ENCODE measurements around the gene SLC30A2. TPM values are rescaled to one million over a fixed set of nuclear protein-coding genes. Genes with fewer than 3 reads are reported as not detected.

The SLC30A2 gene
- total RNA-seq, 1 donor from 2014 or later, result not detected

DNA sequence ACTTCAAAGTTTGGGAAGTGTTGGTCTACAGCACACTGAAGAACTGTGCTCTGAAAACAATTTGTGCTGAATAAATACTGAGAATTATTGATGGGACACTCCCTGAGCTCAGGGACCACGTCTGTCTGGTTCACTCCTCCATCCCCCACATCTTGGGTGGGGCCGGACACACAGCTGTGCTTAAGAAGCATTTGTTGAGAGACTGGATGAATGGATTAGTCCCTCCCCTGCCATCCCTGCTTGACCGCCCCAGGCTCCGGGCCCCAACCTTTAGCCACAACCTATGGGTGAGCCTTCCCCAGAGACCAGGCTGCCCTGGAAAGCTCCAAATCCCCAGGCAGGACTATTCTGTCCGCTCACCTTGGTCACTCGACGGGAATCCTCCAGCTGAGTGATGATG lies 14.0 kb upstream of the SLC30A2 start:
- no peak overlapping the region for H3K4me3 Mint-ChIP-seq
- no peak overlapping the region for H3K27ac Mint-ChIP-seq
- peaks cover 3% of the 10 kb centered on the region for H3K4me1 Mint-ChIP-seq
- no peak for DNase-seq
- H3K36me3 Mint-ChIP-seq (ENCODE audit: low read depth), result no peaks in the 10 kb centered on the region
- peaks cover 30% of the 10 kb centered on the region for H3K27me3 Mint-ChIP-seq
- intact Hi-C loops (cut with micrococcal nuclease), result no loop called here
- no peaks in the 10 kb centered on the region for H3K9me3 Mint-ChIP-seq

DNA sequence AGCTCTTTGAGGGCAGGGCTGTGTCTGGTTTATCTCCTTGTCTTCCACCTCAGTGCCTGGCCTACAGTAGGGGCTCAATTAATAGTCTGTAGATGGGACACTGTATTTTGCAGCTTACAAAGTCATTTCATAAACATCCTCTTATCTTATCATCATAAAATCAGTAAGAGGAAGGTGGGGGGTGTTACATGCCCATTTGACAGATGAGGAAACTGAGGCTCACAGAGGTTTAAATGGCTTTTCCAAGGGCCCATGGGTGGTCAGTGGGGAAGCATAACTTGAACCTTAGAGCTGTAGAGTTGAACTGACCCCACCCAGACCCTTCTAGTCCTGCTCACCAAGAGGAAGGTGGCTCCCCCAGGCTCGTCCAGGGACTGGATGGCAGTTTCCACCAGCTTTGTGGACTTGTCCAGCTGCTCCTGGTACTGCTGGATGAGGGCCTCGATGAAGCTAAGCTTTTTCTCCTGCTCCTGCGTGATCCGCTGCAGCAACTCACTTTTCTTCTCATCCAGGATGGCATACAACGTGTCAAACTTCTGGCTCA lies 12.2 kb upstream of the SLC30A2 start:
- no peaks in the 10 kb centered on the region for H3K9me3 Mint-ChIP-seq
- no peak overlapping the region for H3K27ac Mint-ChIP-seq
- peaks cover 43% of the 10 kb centered on the region for H3K27me3 Mint-ChIP-seq
- DNase-seq, result no peak
- no peaks in the 10 kb centered on the region for H3K36me3 Mint-ChIP-seq (ENCODE audit: low read depth)
- intact Hi-C loops (cut with micrococcal nuclease), result no loop called here
- peaks cover 3% of the 10 kb centered on the region for H3K4me1 Mint-ChIP-seq
- no peak overlapping the region for H3K4me3 Mint-ChIP-seq

DNA sequence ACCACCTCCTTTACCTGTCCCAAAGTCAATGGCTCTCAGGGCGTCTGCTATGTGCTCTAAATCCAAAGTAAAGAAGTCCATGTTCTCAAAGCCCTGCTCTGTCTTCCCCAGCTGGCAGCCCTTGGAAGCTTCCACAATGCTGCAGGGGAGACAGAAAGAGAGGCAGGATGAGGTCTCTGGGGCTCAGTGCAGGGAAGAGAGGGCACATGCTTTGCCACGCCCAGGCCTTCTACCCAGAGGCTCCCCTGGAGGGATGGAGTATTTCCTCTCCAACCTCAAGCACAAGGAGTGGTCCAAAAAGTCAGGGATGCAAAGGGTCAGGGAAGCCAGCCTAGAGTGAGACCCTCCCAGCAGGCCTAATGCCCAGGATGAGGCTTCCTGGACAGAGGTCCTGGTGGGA lies 11.3 kb upstream of the SLC30A2 start:
- no peak for DNase-seq
- Mint-ChIP-seq H3K4me1 (peaks cover 3% of the 10 kb centered on the region), H3K9me3 (no peaks in the 10 kb centered on the region), H3K4me3 (no peak overlapping the region), H3K27me3 (peaks cover 37% of the 10 kb centered on the region), H3K27ac (no peak overlapping the region), H3K36me3 (ENCODE audit: low read depth) (no peaks in the 10 kb centered on the region)
- intact Hi-C loops (cut with micrococcal nuclease), result no loop called here

DNA sequence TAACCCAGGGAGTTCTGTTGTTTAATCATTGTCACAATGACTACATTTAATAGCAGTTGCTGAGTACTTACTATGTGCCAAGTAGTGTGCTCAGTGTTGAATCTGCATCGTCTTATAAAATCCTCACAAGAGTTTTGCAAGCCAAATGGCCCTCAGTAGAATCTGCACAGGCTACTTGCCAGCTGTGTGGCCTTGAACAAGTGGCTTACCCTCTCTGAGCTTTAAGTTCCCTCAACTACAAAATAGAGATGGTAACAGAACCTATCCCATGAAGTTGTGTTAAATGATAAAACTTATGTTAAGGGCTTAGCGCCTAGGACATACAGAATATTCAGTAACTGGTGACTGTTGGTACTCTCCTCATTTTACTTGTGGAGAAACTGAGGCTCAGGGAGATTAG lies 9.1 kb upstream of the SLC30A2 start:
- Mint-ChIP-seq H3K27me3 (peaks cover 45% of the 10 kb centered on the region), H3K4me3 (no peak overlapping the region), H3K9me3 (no peaks in the 10 kb centered on the region), H3K4me1 (peaks cover 3% of the 10 kb centered on the region), H3K27ac (no peak overlapping the region), H3K36me3 (ENCODE audit: low read depth) (no peaks in the 10 kb centered on the region)
- no peak for DNase-seq
- intact Hi-C loops (cut with micrococcal nuclease), result no loop called here

DNA sequence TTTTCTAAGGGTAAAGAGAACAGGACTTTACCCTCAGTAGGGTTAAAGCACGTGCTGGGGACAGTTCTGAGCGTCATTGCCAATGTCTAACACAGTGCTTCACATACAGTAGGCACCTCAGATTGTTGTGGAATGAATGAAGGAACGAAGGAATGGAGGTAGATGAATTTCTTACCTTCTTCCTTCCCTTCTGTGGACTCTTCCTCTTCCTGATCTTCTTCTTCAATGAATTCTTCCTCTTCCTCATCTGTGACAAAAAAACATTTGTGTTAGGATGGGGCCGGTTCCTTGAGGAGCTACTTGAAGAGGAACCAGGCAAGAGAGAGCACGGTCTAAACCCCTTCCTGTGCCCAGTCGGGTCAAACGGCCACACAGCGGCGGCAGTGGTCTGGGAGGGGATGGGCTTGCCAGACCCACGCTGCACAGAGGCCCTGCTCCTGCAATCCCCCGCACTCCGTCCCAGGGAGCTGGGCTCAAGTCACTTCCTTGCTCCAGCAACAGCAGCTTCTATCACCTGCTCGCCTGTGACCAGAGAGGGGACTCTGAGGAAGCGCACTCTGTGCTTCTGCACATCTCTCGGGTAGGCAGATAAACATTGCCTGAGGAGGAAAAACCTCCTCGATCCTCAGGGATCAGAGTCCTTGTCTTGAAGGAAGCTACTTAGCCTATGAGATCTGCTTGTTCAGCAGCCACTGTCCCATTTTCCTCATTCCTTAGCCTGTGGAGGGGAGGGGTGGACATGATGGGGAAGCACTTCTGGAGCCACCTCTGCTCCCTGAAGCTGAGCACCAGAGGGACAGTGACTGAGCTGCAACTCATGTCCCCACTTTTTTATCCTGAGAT lies 8.0 kb upstream of the SLC30A2 start:
- no peaks in the 10 kb centered on the region for H3K36me3 Mint-ChIP-seq (ENCODE audit: low read depth)
- H3K27ac Mint-ChIP-seq, result no peak overlapping the region
- no peak overlapping the region for H3K4me3 Mint-ChIP-seq
- intact Hi-C loops (cut with micrococcal nuclease), result no loop called here
- DNase-seq, result no peak
- no peaks in the 10 kb centered on the region for H3K9me3 Mint-ChIP-seq
- H3K27me3 Mint-ChIP-seq, result peaks cover 54% of the 10 kb centered on the region
- peaks cover 3% of the 10 kb centered on the region for H3K4me1 Mint-ChIP-seq

DNA sequence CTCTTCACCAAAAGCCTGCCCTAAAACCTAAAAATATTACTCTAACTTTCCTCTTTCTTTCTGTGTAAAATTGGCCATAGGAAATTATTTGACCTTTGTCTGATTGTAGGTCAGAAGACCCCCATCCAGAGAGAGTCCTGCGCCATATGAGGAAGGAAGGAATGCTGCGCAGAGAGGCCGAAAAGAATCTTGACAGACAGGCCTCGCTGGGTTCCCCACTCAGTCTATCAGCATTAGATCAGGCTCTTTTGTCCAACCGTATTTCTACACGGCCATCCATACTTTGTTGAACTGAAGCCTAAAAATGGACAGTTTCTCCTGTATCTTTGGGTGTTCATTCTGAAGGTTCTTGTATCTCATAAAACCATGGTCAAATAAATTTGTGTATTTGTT lies 4.3 kb upstream of the SLC30A2 start:
- intact Hi-C loops (cut with micrococcal nuclease), result no loop called here
- Mint-ChIP-seq H3K4me3 (no peak overlapping the region), H3K27me3 (peaks cover 68% of the 10 kb centered on the region), H3K27ac (no peak overlapping the region), H3K4me1 (no peaks in the 10 kb centered on the region), H3K36me3 (ENCODE audit: low read depth) (no peaks in the 10 kb centered on the region), H3K9me3 (no peaks in the 10 kb centered on the region)
- DNase-seq, result no peak

DNA sequence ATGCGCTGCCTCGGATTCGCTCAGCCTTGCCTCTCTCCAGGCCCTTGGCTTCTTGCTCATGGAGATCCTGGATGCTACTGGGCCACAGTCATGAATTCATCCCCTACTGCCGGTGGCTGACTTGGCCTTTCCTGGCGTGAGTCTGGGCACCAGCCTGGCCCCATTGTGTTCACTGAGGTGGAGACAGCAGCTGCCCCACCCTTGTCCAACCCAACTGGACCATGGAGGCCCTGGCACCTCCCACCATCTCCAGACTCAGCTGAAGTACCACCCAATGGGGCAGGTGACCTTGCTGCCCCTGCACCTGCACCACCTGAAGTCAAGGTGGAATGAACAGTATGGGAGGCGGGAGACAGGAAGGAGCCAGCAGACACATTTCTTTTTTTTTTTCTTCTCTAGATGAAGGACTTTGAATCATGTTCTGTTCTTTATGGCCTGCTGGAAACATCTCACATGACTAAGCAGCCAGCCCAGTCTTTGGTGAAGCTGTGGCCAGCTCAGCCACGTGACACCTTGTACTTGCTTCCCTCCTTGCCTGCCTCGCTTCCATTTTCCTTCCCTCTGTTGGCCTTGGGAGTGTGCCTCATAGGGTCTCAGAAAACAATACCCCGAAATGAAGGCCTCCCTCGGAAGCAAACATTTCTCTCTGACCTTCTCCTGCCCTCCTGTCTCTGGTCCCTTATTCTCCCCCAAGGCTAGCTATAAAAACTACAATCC lies 3.8 kb upstream of the SLC30A2 start:
- Mint-ChIP-seq H3K27ac (peak overlapping the region; percentile 2), H3K4me3 (no peak overlapping the region), H3K36me3 (ENCODE audit: low read depth) (no peaks in the 10 kb centered on the region), H3K9me3 (no peaks in the 10 kb centered on the region), H3K27me3 (peaks cover 70% of the 10 kb centered on the region), H3K4me1 (no peaks in the 10 kb centered on the region)
- intact Hi-C loops (cut with micrococcal nuclease), result no loop called here
- DNase-seq, result no peak

DNA sequence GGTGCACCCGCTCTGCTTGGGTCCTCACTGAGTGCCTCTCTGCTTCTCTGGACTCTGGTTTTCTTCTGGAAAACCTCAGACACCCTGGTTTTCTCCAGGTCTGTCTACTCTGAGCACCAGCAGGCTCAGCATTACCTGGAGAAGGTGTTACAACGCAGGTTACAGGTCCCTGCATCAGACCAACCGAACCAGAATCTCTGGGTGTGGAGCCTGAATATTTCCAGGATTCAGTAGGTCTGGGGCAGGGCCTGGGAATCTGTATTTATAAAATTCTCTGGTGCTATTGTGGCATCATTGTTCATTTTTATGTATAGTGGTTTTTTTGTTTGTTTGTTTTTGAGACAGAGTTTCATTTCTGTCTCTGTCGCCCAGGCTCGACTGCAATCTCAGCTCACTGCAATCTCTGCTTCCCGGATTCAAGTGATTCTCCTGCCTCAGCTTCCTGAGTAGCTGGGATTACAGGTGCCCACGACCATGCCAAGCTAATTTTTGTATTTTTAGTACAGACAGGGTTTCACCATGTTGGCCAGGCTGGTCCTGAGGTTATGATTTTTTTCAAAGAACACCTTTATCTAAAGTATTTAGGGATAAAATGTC lies 1.5 kb upstream of the SLC30A2 start:
- intact Hi-C loops (cut with micrococcal nuclease), result no loop called here
- H3K4me3 Mint-ChIP-seq, result no peak overlapping the region
- no peak overlapping the region for H3K27ac Mint-ChIP-seq
- H3K36me3 Mint-ChIP-seq (ENCODE audit: low read depth), result no peaks in the 10 kb centered on the region
- peaks cover 74% of the 10 kb centered on the region for H3K27me3 Mint-ChIP-seq
- H3K9me3 Mint-ChIP-seq, result no peaks in the 10 kb centered on the region
- DNase-seq, result no peak
- H3K4me1 Mint-ChIP-seq, result no peaks in the 10 kb centered on the region

DNA sequence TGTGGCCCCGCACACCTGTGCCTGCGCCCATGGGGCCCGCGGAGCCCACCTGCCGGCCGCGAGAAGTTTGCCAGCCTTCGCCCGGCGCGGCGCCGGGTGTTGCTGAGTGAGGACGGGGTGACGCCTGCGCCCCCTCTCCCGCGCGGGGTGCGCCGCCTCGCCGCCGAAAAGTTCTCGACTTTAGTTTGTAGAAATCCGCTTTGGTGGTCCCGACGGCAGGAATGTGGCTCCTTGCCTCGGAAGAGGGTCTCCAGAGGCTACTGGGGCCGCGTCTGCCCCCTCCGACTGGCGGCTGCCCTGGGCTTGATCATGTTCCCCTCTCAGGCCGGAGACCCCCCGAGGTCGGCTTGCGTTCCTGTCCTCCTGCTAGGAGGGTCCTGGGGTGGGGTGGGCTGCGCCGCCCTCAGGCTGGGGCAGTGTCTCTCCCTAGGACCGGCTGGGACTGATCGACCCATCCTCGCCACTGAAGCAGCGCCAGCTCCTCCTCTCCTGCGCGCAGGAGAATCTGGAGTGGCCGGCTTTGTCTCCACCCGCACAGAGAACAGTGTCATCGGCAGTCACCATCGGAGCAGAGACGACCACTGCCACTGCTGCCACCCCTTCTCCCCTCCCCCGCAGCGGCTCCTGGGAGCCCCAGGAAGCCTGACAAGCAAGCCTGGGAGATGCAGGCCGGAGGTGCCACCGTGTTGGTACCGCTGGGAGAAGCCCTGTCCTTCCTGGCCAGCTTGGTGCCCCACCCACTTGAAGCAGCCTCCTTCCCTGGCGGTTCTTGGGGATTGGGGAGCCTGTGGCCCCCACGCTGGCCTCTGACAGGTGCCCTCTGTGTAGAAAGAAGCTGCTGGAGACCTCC lies 553 bp upstream of the SLC30A2 start:
- Mint-ChIP-seq H3K27ac (no peak overlapping the region), H3K27me3 (peaks cover 70% of the 10 kb centered on the region), H3K4me1 (no peaks in the 10 kb centered on the region), H3K4me3 (no peak overlapping the region), H3K9me3 (no peaks in the 10 kb centered on the region), H3K36me3 (ENCODE audit: low read depth) (no peaks in the 10 kb centered on the region)
- intact Hi-C loops (cut with micrococcal nuclease), result no loop called here
- no peak for DNase-seq

DNA sequence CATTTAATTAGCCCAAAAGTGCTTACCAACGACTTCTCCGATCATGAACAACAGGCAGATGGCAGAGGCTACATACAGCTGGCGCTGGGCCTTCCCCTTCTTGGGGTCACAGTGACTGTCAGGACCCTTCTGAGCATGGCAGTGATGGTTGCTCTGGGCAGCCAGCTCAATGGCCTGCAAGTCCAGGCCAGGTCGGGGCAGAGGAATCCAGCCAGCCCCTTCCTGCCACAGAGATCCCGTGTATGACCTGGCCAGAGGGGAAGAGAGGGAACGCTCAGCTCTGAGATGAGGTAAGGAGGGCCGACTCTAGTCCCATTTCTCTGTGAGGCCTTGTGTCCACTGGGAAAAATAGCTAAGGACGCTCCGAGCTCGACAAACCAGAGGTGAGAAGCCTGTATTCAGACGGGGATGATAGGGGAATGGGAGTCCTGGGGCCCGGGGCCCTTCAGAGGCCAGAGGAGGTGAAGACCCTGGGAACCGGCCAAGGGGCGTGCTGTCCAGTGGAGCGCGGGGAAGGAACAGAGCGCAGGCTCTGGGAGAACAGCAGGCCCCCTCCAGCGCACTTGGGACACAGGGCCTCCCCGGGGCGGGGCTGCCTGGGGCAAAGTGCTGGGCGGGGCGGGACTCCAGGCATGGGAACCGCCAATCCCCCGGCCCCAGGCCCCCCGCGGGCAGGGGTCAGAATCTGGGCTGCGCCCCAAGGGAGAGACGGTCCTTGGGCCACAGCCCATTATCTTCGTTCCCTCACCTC lies 772 bp downstream of the SLC30A2 start:
- intact Hi-C loops (cut with micrococcal nuclease), result no loop called here

DNA sequence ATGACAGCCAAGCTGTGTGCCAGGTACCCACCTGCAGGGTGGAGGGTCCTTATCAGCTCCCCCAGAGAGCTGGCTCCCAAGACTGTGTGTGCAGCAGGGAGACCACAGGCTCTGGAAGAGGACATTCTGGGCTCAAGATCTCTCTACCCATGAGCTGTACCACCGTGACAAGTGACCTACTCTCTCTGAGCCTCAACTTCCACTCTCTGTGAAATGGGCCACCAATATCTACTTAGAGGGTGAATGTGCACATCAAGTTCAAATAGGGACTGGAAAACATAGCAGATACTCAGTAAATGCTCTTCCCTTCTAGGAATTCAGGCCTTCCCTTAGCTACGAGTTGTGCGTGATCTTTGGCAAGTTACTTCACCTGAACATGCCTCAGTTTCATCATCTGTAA lies 1.5 kb downstream of the SLC30A2 start:
- DNase-seq, result no peak
- H3K4me1 Mint-ChIP-seq, result no peaks in the 10 kb centered on the region
- intact Hi-C loops (cut with micrococcal nuclease), result no loop called here
- no peaks in the 10 kb centered on the region for H3K9me3 Mint-ChIP-seq
- no peak overlapping the region for H3K4me3 Mint-ChIP-seq
- no peak overlapping the region for H3K27ac Mint-ChIP-seq
- H3K27me3 Mint-ChIP-seq, result peaks cover 54% of the 10 kb centered on the region
- H3K36me3 Mint-ChIP-seq (ENCODE audit: low read depth), result no peaks in the 10 kb centered on the region

More for the DNA sequence above, 772 bp downstream of the SLC30A2 start:
- no peak overlapping the region for H3K4me3 Mint-ChIP-seq
- no peak for DNase-seq
- H3K36me3 Mint-ChIP-seq (ENCODE audit: low read depth), result no peaks in the 10 kb centered on the region
- H3K27me3 Mint-ChIP-seq, result peaks cover 61% of the 10 kb centered on the region
- no peaks in the 10 kb centered on the region for H3K9me3 Mint-ChIP-seq
- no peaks in the 10 kb centered on the region for H3K4me1 Mint-ChIP-seq
- no peak overlapping the region for H3K27ac Mint-ChIP-seq

DNA sequence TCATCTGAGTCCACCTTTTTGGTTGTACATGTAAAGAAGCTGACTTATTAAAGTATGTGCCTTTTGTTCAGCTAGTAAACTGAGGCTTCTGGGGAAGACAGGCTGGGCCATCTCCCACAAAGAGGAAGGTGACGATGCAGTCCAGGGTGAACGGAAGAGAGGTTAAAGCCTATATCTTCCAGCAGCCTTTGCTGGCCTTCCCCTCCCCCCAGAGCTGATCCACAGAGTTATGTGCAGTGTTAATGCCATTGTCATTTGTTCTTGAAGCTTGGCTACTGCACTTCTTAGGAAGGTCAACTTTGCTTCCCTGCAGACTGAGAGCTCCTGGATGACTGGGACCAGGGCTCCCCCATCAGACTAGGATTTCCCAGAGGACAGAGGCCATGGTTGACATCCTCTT lies 2.2 kb downstream of the SLC30A2 start:
- H3K27ac Mint-ChIP-seq, result no peak overlapping the region
- H3K27me3 Mint-ChIP-seq, result peaks cover 47% of the 10 kb centered on the region
- no peak overlapping the region for H3K4me3 Mint-ChIP-seq
- H3K4me1 Mint-ChIP-seq, result no peaks in the 10 kb centered on the region
- no peaks in the 10 kb centered on the region for H3K9me3 Mint-ChIP-seq
- intact Hi-C loops (cut with micrococcal nuclease), result no loop called here
- no peak for DNase-seq
- no peaks in the 10 kb centered on the region for H3K36me3 Mint-ChIP-seq (ENCODE audit: low read depth)

DNA sequence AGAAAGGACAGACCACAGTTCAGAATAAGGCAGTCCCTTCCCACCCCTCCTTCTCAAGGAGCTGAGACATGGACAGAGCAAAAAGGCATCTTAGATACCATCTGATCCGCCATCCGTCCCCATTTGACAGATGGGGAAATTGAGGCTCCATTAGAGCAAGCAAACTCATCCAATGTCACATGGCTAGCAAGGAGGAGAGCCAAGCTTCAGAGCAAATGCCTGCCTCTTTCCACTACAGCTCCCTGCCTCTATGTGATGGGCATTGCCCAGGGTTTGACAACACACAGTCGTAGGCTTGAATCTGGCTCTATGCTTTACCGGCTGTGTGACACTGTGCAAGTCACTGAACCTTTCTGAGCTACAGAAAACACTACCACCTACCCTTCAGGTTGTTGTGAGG lies 3.9 kb downstream of the SLC30A2 start:
- H3K27ac Mint-ChIP-seq, result no peak overlapping the region

More for the DNA sequence above, 3.9 kb downstream of the SLC30A2 start:
- intact Hi-C loops (cut with micrococcal nuclease), result no loop called here
- Mint-ChIP-seq H3K4me3 (no peak overlapping the region), H3K4me1 (no peaks in the 10 kb centered on the region), H3K9me3 (no peaks in the 10 kb centered on the region), H3K27me3 (peaks cover 32% of the 10 kb centered on the region), H3K36me3 (ENCODE audit: low read depth) (no peaks in the 10 kb centered on the region)
- no peak for DNase-seq

All from activated CD4-positive, alpha-beta T cell treated with anti-CD3 and anti-CD28 coated beads, Interleukin-2, amount 10 ng/mL, durations not matched to agents 24 days and 14 days (primary cell).